B cell (primary cell): ENCODE results near the gene PTPRU.

Experiments used
- CTCF ChIP-seq: fragments of 200-600 bp; IDR thresholded peaks from one replicate; pipeline ENCODE4 v1.8.0; 2022; ENCODE audit warnings: antibody characterized with exemption, mild to moderate bottlenecking
- EZH2 ChIP-seq: IDR thresholded peaks from 2 replicates; pipeline ENCODE4 v1.6.1; 2012; ENCODE audit warnings: borderline replicate concordance, low read depth, mild to moderate bottlenecking, moderate library complexity, low read length; ENCODE audit not compliant: insufficient read depth, poor library complexity, severe bottlenecking

DNA sequence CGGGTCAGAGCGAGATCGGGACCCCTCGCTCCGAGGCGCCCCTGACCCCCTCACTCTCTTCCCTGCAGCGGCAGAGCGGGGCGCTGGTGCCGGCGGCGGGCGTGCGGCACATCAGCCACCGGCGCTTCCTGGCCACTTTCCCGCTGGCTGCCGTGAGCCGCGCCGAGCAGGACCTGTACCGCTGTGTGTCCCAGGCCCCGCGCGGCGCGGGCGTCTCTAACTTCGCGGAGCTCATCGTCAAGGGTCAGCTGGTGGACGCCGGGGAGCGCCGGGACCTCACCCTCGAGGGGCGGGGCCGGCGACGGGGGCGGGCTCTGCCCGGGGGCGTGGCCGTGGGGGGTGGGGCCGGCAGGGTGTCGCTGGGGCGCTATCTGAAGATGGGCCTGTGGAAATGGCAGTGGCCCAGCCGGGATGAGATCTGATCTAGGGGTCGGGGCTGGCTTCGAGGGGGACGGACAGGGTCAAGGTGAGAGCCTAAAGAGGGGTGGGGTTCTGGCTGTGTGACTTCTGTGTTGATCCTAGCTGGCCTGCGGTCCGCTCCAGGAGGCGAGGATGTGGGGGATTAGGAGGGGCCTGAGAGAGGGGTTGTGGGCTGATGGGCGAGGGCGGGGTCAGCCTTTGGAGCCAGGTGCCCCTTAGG is 23.6 kb downstream of the PTPRU start:
- TF ChIP-seq CTCF (no peak), EZH2 (no peak)
